Effector memory CD8-positive, alpha-beta T cell (primary cell): ENCODE data around the gene WT1.

Source experiments
- ATAC-seq: fragments of 150-1000 bp; cut with Tn5 transposase; replicated peaks from 2 replicates; pipeline ENCODE4 v1.10.0; 2021; ENCODE audit warnings: mild to moderate bottlenecking, moderate library complexity
- DNase-seq, 3 experiments: peaks; one replicate each; pipeline ENCODE4 v3.0.0; 2021
- H3K27ac Mint-ChIP-seq, 2 donors: one replicate each; pipeline ENCODE4 v1.8.0; 2022; ENCODE audit warnings: mild to moderate bottlenecking in 2 of 2, mixed read lengths in 2 of 2, moderate library complexity in 2 of 2
- H3K27me3 Mint-ChIP-seq, 2 donors: one replicate each; pipeline ENCODE4 v1.8.0; 2022; ENCODE audit warnings: mixed read lengths in 2 of 2
- H3K36me3 Mint-ChIP-seq: one replicate; pipeline ENCODE4 v1.8.0; 2022; ENCODE audit warnings: mild to moderate bottlenecking, moderate library complexity, mixed read lengths; ENCODE audit not compliant: insufficient read depth
- H3K4me1 Mint-ChIP-seq, 2 donors: one replicate each; pipeline ENCODE4 v1.8.0; 2022; ENCODE audit warnings: low read depth in 2 of 2, mixed read lengths in 2 of 2
- H3K4me3 Mint-ChIP-seq, 2 donors: one replicate each; pipeline ENCODE4 v1.8.0; 2022; ENCODE audit warnings: mild to moderate bottlenecking in 2 of 2, mixed read lengths in 2 of 2, moderate library complexity in 2 of 2
- H3K9me3 Mint-ChIP-seq, 2 donors: one replicate each; pipeline ENCODE4 v1.8.0; 2022; ENCODE audit warnings: mixed read lengths in 2 of 2

WT1 gene

DNA sequence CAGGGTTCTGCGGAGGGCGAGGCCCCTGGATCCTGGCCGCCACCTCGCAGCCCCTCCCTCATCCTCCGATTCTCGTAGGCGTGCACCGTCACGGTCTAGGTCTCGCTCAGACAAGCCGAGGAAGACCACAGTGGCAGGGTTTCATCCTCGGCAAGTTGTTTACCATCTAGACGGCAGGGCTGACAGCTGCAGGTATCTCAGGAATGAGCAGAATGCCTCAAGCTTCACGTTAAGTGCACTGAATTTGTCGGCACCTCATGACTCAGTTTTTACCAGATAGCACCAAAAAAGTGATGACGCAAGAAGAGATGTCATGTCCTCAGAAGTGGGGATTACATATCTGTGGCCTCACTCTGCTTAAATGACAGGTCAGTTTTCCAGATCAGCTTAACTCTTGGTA lies 35.1 kb downstream of the WT1 start:
- ATAC-seq = no peak
- Mint-ChIP-seq H3K27ac (no peak overlapping the region), H3K4me3 (no peak overlapping the region), H3K4me1 (peaks cover 0 to 2% of the 10 kb centered on the region in 2 donors), H3K36me3 (no peaks in the 10 kb centered on the region), H3K27me3 (peaks cover 30 to 34% of the 10 kb centered on the region in 2 donors), H3K9me3 (peaks cover 0 to 4% of the 10 kb centered on the region in 2 donors)
- DNase-seq = no peak

GRCh38 chr11:32396991-32397390 lies 38.3 kb downstream of the WT1 start:
- Mint-ChIP-seq H3K27me3 (peaks cover 23 to 34% of the 10 kb centered on the region in 2 donors), H3K4me3 (no peak overlapping the region), H3K4me1 (peaks cover 0 to 2% of the 10 kb centered on the region in 2 donors)

GRCh38 chr11:32396331-32396730 lies 39.0 kb downstream of the WT1 start:
- H3K27ac Mint-ChIP-seq = no peak overlapping the region
- H3K4me1 Mint-ChIP-seq = peaks cover 0 to 2% of the 10 kb centered on the region in 2 donors
- no peaks in the 10 kb centered on the region for H3K36me3 Mint-ChIP-seq
- H3K27me3 Mint-ChIP-seq = peaks cover 22 to 34% of the 10 kb centered on the region in 2 donors
- ATAC-seq (no peak), DNase-seq (no peak)
- H3K9me3 Mint-ChIP-seq = peaks cover 0 to 4% of the 10 kb centered on the region in 2 donors
- H3K4me3 Mint-ChIP-seq = no peak overlapping the region

More at GRCh38 chr11:32396991-32397390, 38.3 kb downstream of the WT1 start:
- Mint-ChIP-seq H3K9me3 (peaks cover 0 to 4% of the 10 kb centered on the region in 2 donors), H3K27ac (no peak overlapping the region), H3K36me3 (no peaks in the 10 kb centered on the region)
- DNase-seq (no peak), ATAC-seq (no peak)

GRCh38 chr11:32395127-32395526 lies 40.2 kb downstream of the WT1 start:
- DNase-seq (no peak), ATAC-seq (no peak)
- Mint-ChIP-seq H3K4me1 (peaks cover 0 to 2% of the 10 kb centered on the region in 2 donors), H3K27ac (no peak overlapping the region), H3K9me3 (no peaks in the 10 kb centered on the region), H3K27me3 (peaks cover 17 to 33% of the 10 kb centered on the region in 2 donors), H3K36me3 (no peaks in the 10 kb centered on the region), H3K4me3 (no peak overlapping the region)

GRCh38 chr11:32392840-32393239 lies 42.5 kb downstream of the WT1 start:
- Mint-ChIP-seq H3K27me3 (peaks cover 21 to 25% of the 10 kb centered on the region in 2 donors), H3K9me3 (no peaks in the 10 kb centered on the region), H3K27ac (no peak overlapping the region), H3K4me3 (no peak overlapping the region), H3K4me1 (peaks cover 0 to 2% of the 10 kb centered on the region in 2 donors), H3K36me3 (no peaks in the 10 kb centered on the region)
- ATAC-seq (no peak), DNase-seq (no peak)

GRCh38 chr11:32391956-32392553 lies 43.3 kb downstream of the WT1 start:
- DNase-seq = no peak
- Mint-ChIP-seq H3K4me3 (no peak overlapping the region), H3K36me3 (no peaks in the 10 kb centered on the region), H3K4me1 (peaks cover 0 to 2% of the 10 kb centered on the region in 2 donors), H3K27ac (no peak overlapping the region), H3K27me3 (peaks cover 22 to 25% of the 10 kb centered on the region in 2 donors), H3K9me3 (no peaks in the 10 kb centered on the region)
- ATAC-seq = no peak

- Mint-ChIP-seq H3K9me3 (no peaks in the 10 kb centered on the region), H3K27me3 (peaks cover 22 to 23% of the 10 kb centered on the region in 2 donors), H3K36me3 (no peaks in the 10 kb centered on the region), H3K4me3 (no peak overlapping the region), H3K27ac (no peak overlapping the region), H3K4me1 (peaks cover 0 to 2% of the 10 kb centered on the region in 2 donors)
- DNase-seq = no peak
- ATAC-seq = no peak
These were observed 43.9 kb downstream of the WT1 start for GRCh38 chr11:32391479-32391878.

GRCh38 chr11:32390712-32391111 lies 44.6 kb downstream of the WT1 start:
- Mint-ChIP-seq H3K4me1 (no peaks in the 10 kb centered on the region), H3K9me3 (no peaks in the 10 kb centered on the region), H3K36me3 (no peaks in the 10 kb centered on the region), H3K27me3 (peaks cover 15 to 18% of the 10 kb centered on the region in 2 donors), H3K27ac (no peak overlapping the region), H3K4me3 (no peak overlapping the region)
- DNase-seq (no peak), ATAC-seq (no peak)

DNA sequence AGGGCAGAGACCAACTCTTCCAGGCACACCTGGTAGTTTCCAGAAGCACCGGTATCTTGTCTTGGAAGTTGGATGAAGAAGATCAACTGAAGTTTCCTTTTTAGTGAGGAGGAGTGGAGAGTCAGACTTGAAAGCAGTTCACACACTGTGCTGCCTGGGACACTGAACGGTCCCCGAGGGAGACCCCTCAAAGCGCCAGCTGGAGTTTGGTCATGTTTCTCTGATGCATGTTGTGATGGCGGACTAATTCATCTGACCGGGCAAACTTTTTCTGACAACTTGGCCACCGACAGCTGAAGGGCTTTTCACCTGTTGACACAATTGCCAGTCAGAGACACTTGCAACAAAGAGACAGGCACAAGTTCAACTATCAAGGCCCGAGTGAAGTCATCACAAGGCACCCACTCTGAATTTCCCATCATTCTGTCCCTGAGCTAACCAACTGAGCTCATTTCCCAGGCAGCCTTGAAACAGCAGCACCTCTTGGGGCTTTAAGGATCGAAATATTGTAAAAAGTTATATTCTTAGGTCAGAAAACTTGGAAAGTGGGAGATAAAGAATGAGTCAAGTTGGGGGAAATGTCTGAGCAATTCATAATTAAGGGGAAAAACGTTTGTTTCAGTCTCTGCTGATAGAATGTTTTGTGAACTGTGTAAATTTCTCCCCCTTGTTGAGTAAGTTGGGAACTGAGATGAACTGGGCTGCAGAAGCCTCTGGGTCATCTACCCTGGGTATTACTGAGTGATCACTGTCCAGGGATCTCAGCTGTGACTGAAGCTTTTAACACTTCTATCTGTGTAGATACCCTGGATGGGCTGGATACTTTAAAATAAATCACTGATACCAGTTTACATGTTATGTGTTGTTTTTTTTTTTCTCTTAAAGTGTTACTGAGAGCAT lies 46.2 kb downstream of the WT1 start:
- Mint-ChIP-seq H3K4me3 (no peak overlapping the region), H3K4me1 (no peaks in the 10 kb centered on the region)

GRCh38 chr11:32388365-32388764 lies 47.0 kb downstream of the WT1 start:
- Mint-ChIP-seq H3K36me3 (no peaks in the 10 kb centered on the region), H3K27ac (no peak overlapping the region), H3K4me1 (no peaks in the 10 kb centered on the region), H3K27me3 (peaks cover 22 to 29% of the 10 kb centered on the region in 2 donors), H3K4me3 (no peak overlapping the region), H3K9me3 (no peaks in the 10 kb centered on the region)
- ATAC-seq (no peak), DNase-seq (no peak)

More for the DNA sequence above, 46.2 kb downstream of the WT1 start:
- Mint-ChIP-seq H3K36me3 (no peaks in the 10 kb centered on the region), H3K9me3 (no peaks in the 10 kb centered on the region), H3K27ac (no peak overlapping the region), H3K27me3 (peaks cover 18 to 28% of the 10 kb centered on the region in 2 donors)
- DNase-seq (no peak), ATAC-seq (no peak)

GRCh38 chr11:32387411-32387810 lies 47.9 kb downstream of the WT1 start:
- ATAC-seq (no peak), DNase-seq (no peak)
- Mint-ChIP-seq H3K36me3 (no peaks in the 10 kb centered on the region), H3K27me3 (peaks cover 27 to 36% of the 10 kb centered on the region in 2 donors), H3K27ac (no peak overlapping the region), H3K4me3 (no peak overlapping the region), H3K4me1 (no peaks in the 10 kb centered on the region), H3K9me3 (no peaks in the 10 kb centered on the region)

- no peaks in the 10 kb centered on the region for H3K36me3 Mint-ChIP-seq
- no peak for DNase-seq
- peaks cover 27 to 38% of the 10 kb centered on the region in 2 donors for H3K27me3 Mint-ChIP-seq
- no peak for ATAC-seq
- H3K4me1 Mint-ChIP-seq = no peaks in the 10 kb centered on the region
- H3K9me3 Mint-ChIP-seq = no peaks in the 10 kb centered on the region
- H3K4me3 Mint-ChIP-seq = no peak overlapping the region
- no peak overlapping the region for H3K27ac Mint-ChIP-seq
These were observed 48.5 kb downstream of the WT1 start for GRCh38 chr11:32386770-32387377.

DNA sequence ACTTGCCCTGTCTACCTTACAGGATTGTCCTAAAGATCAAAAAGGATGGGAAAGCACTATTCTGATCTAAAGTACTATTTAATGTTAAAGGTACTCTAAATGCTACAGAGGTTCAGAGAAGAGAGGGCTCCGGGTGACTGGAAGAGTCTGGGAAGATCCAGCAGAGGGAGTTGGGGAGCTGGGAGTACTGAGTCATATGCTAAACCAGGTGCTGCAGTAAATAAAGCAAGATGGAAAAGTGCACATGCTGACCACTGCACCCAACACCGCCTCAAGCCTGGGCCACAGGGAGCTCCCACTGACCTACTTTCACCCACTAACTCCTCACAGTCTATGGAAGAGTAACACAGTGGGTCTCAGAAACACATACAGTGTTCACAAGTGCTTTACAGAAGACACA lies 49.3 kb downstream of the WT1 start:
- DNase-seq (no peak), ATAC-seq (no peak)
- no peaks in the 10 kb centered on the region for H3K9me3 Mint-ChIP-seq
- peaks cover 27 to 38% of the 10 kb centered on the region in 2 donors for H3K27me3 Mint-ChIP-seq
- H3K36me3 Mint-ChIP-seq = no peaks in the 10 kb centered on the region
- no peaks in the 10 kb centered on the region for H3K4me1 Mint-ChIP-seq
- no peak overlapping the region for H3K4me3 Mint-ChIP-seq
- no peak overlapping the region for H3K27ac Mint-ChIP-seq
